ENCODE data around the gene GMCL1. TPM values are rescaled to one million over a fixed set of nuclear protein-coding genes. Genes with fewer than 3 reads are reported as not detected.
A peak's percentile ranks its signal among the peaks of the same experiment; 100 is the strongest.

Gene GMCL1
- total and polyA plus RNA-seq, 9 of the 15 experiments (the other 6 are each of a cell fraction or from before 2014, with no cell fraction given), result 7.0 to 27.3 (median 15.4) TPM

GRCh38 chr2:69914950-69915945, 85.8 kb downstream of the GMCL1 start, which contains the start of gene MXD1 (continued):
- TF ChIP-seq GMEB1 (CRISPR knock-in tag; IDR thresholded peaks at IDR 0.05), result no peak
- peak in 2 of 3 experiments; percentile 78 to 86 for TF ChIP-seq YY1 (IDR thresholded peaks at IDR 0.05; ENCODE audit: borderline replicate concordance in 1 of 3, control insufficient read depth in 1 of 3, extremely low read depth in 1 of 3, insufficient read depth in 3 of 3, insufficient read length in 1 of 3, insufficient replicate concordance in 2 of 3, low read depth in 1 of 3, low read length in 2 of 3)
- peak; percentile 21; a peak in 3 of 4 replicates for TF ChIP-seq RAD21 (CRISPR knock-in tag; conservative IDR thresholded peaks at IDR 0.05 in 1 of 2, IDR thresholded peaks at IDR 0.05 in 1 of 2)
- TF ChIP-seq, protein P1, sequence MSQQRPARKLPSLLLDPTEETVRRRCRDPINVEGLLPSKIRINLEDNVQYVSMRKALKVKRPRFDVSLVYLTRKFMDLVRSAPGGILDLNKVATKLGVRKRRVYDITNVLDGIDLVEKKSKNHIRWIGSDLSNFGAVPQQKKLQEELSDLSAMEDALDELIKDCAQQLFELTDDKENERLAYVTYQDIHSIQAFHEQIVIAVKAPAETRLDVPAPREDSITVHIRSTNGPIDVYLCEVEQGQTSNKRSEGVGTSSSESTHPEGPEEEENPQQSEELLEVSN (IDR thresholded peaks at IDR 0.05; ENCODE audit: borderline replicate concordance in 1 of 2, extremely low read depth in 1 of 2, insufficient read depth in 1 of 2, insufficient read length in 1 of 2, low read depth in 1 of 2, low read length in 1 of 2, poor library complexity in 1 of 2, severe bottlenecking in 1 of 2), result peak in 1 of 2 experiments; percentile 21
- TF ChIP-seq NR3C1 (CRISPR knock-in tag; IDR thresholded peaks at IDR 0.05), result peak; percentile 88
- TF ChIP-seq SP2 (IDR thresholded peaks at IDR 0.05; ENCODE audit: extremely low read depth, low read depth, low read length, poor library complexity, severe bottlenecking), result peak; percentile 79
- TF ChIP-seq ZNF232 (CRISPR knock-in tag; IDR thresholded peaks at IDR 0.05), result peak; percentile 45; the same call in 1 of the 2 replicates
- TF ChIP-seq POLR2G (IDR thresholded peaks at IDR 0.05; ENCODE audit: low read depth, low read length), result peak; percentile 89
- no peak for TF ChIP-seq U2AF2 (optimal IDR thresholded peaks at IDR 0.05; ENCODE audit: low read depth, low read length)
- TF ChIP-seq SUPT5H (IDR thresholded peaks at IDR 0.05), result peak; percentile 80
- TF ChIP-seq, protein P2, sequence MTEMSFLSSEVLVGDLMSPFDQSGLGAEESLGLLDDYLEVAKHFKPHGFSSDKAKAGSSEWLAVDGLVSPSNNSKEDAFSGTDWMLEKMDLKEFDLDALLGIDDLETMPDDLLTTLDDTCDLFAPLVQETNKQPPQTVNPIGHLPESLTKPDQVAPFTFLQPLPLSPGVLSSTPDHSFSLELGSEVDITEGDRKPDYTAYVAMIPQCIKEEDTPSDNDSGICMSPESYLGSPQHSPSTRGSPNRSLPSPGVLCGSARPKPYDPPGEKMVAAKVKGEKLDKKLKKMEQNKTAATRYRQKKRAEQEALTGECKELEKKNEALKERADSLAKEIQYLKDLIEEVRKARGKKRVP (CRISPR knock-in tag; IDR thresholded peaks at IDR 0.05), result 0 out of 2 replicates have a peak, but pooled peaks have one; percentile 1
- TF ChIP-seq ZBTB1 (CRISPR knock-in tag; IDR thresholded peaks at IDR 0.05; ENCODE audit: borderline replicate concordance, low read depth), result peak; percentile 43
- TF ChIP-seq RBM25 (IDR thresholded peaks at IDR 0.05; ENCODE audit: low read depth, low read length, severe bottlenecking), result peak; percentile 37
- TF ChIP-seq CTBP1 (IDR thresholded peaks at IDR 0.05; ENCODE audit: borderline replicate concordance), result 0 out of 2 replicates have a peak, but pooled peaks have one; percentile 19
- TF ChIP-seq, protein P3, sequence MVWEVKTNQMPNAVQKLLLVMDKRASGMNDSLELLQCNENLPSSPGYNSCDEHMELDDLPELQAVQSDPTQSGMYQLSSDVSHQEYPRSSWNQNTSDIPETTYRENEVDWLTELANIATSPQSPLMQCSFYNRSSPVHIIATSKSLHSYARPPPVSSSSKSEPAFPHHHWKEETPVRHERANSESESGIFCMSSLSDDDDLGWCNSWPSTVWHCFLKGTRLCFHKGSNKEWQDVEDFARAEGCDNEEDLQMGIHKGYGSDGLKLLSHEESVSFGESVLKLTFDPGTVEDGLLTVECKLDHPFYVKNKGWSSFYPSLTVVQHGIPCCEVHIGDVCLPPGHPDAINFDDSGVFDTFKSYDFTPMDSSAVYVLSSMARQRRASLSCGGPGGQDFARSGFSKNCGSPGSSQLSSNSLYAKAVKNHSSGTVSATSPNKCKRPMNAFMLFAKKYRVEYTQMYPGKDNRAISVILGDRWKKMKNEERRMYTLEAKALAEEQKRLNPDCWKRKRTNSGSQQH (CRISPR knock-in tag; IDR thresholded peaks at IDR 0.05), result no peak
- TF ChIP-seq, protein P4, sequence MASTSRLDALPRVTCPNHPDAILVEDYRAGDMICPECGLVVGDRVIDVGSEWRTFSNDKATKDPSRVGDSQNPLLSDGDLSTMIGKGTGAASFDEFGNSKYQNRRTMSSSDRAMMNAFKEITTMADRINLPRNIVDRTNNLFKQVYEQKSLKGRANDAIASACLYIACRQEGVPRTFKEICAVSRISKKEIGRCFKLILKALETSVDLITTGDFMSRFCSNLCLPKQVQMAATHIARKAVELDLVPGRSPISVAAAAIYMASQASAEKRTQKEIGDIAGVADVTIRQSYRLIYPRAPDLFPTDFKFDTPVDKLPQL (IDR thresholded peaks at IDR 0.05; ENCODE audit: extremely low read depth, insufficient read length), result peak; percentile 45
- no peak for TF ChIP-seq CCAR2 (IDR thresholded peaks at IDR 0.05; ENCODE audit: low read depth, low read length)
